Upper lobe of left lung (tissue), 4 donors: ENCODE measurements around the gene CDK5R1.

Source experiments
- CTCF ChIP-seq, 6 experiments: fragments of 450-650 bp in 4 of 6; fragments of 200-600 bp in 2 of 6; sonication (generic) in 2 of 6; IDR thresholded peaks; one replicate each; pipeline ENCODE4 v1.5.1; 2016 to 2019; ENCODE audit warnings: antibody characterized with exemption in 6 of 6
- EP300 ChIP-seq, 4 donors: sonication (generic); formaldehyde crosslinking; IDR thresholded peaks; one replicate each; pipeline ENCODE4 v1.5.1; 2017; ENCODE audit warnings: antibody characterized with exemption in 4 of 4, control low read depth in 2 of 4
- POLR2A ChIP-seq, 4 donors: fragments of 450-650 bp; IDR thresholded peaks; one replicate each; pipeline ENCODE4 v1.5.1; 2016 to 2017; ENCODE audit warnings: antibody characterized with exemption in 4 of 4, mild to moderate bottlenecking in 2 of 4

GRCh38 chr17:32536736-32537643, 50.2 kb downstream of the CDK5R1 start:
- TF ChIP-seq CTCF (IDR thresholded peaks at IDR 0.05) (no peak), EP300 (IDR thresholded peaks at IDR 0.05) (no peak), POLR2A (IDR thresholded peaks at IDR 0.05) (no peak)
